HTR-8/SVneo (cell line): ENCODE measurements around the gene CARS1.

Experiments used
- DNase-seq: peaks from one replicate; pipeline ENCODE4 v3.0.0; 2011; ENCODE audit warnings: low spot score, mixed read lengths; ENCODE audit not compliant: insufficient read length
- FAIRE-seq: peaks from 2 replicates; lab custom pipeline; 2011; peaks lifted over from hg19 to GRCh38; lab: Jason Lieb, UNC

Gene CARS1

GRCh38 chr11:3057069-3057963, at the start of gene CARS1:
TSS of gene CARS1 (minus strand) at chr11:3057423. CDS start at chr11:3057367, 56 bp downstream.
- FAIRE-seq (peak; percentile 76), DNase-seq (peak; percentile 97)

GRCh38 chr11:3105791-3106735, 48.8 kb upstream of the CARS1 start:
- no peak for FAIRE-seq
- no peak for DNase-seq

GRCh38 chr11:3104961-3105790, 48.0 kb upstream of the CARS1 start:
- FAIRE-seq (no peak), DNase-seq (no peak)

- FAIRE-seq: no peak
- no peak for DNase-seq
These were observed 47.0 kb upstream of the CARS1 start for GRCh38 chr11:3104051-3104714.

GRCh38 chr11:3103076-3103475, 45.9 kb upstream of the CARS1 start:
- DNase-seq (no peak), FAIRE-seq (no peak)

- FAIRE-seq (no peak), DNase-seq (no peak)
These were observed 45.4 kb upstream of the CARS1 start for GRCh38 chr11:3102641-3102921.

- FAIRE-seq (no peak), DNase-seq (no peak)
These were observed 44.9 kb upstream of the CARS1 start for GRCh38 chr11:3101921-3102640.

GRCh38 chr11:3099178-3099577, 42.0 kb upstream of the CARS1 start:
- DNase-seq: no peak
- FAIRE-seq: no peak

GRCh38 chr11:3096909-3097530, 39.8 kb upstream of the CARS1 start:
- DNase-seq: no peak
- no peak for FAIRE-seq

GRCh38 chr11:3095712-3096361, 38.6 kb upstream of the CARS1 start:
- DNase-seq: peak; percentile 82
- FAIRE-seq: peak; percentile 33

- FAIRE-seq (no peak), DNase-seq (no peak)
These were observed 37.1 kb upstream of the CARS1 start for GRCh38 chr11:3094223-3094824.

- DNase-seq: no peak
These were observed 36.3 kb upstream of the CARS1 start for GRCh38 chr11:3093281-3094191.

GRCh38 chr11:3092603-3093141, 35.4 kb upstream of the CARS1 start:
- FAIRE-seq (no peak), DNase-seq (no peak)

More at GRCh38 chr11:3093281-3094191, 36.3 kb upstream of the CARS1 start:
- no peak for FAIRE-seq

- FAIRE-seq: peak; percentile 95
- peak; percentile 91 for DNase-seq
These were observed 34.8 kb upstream of the CARS1 start for GRCh38 chr11:3091846-3092602.

- DNase-seq: no peak
These were observed 34.0 kb upstream of the CARS1 start for GRCh38 chr11:3091081-3091845.

More at GRCh38 chr11:3091081-3091845, 34.0 kb upstream of the CARS1 start:
- FAIRE-seq: no peak
